SK-N-SH (cell line): ENCODE data around the gene MYOZ2. TPM values are rescaled to one million over a fixed set of nuclear protein-coding genes. Genes with fewer than 3 reads are reported as not detected.

Experiments
- CTCF ChIA-PET: fragments of 300-600, 350-600 bp; formaldehyde crosslinking; extraction: SDS; loops from one replicate; lab custom pipeline; 2021; lab: Yijun Ruan, JAX
- POLR2A ChIA-PET: fragments of 350-600 bp; sonication (Branson Sonifier 250); formaldehyde crosslinking; extraction: SDS; loops from one replicate; lab custom pipeline; 2020; ENCODE audit warnings: antibody characterized with exemption, inconsistent platforms; lab: Yijun Ruan, JAX
- DNase-seq: peaks from one replicate; pipeline ENCODE4 v3.0.0; 2012
- H2AFZ ChIP-seq: fragments of 200-600 bp; sonication (generic); 2 replicates; pipeline ENCODE4 v1.8.1; 2016; ENCODE audit warnings: antibody characterized with exemption, mild to moderate bottlenecking, low read depth
- H3F3A ChIP-seq: fragments of 200-600 bp; sonication (generic); replicated peaks from 2 replicates; pipeline ENCODE3; 2016; ENCODE audit warnings: antibody characterized with exemption, mild to moderate bottlenecking; ENCODE audit not compliant: insufficient read depth
- H3K27ac ChIP-seq, 2 experiments: fragments of 200-500 bp in 1 of 2; fragments of 200-600 bp in 1 of 2; sonication (Bioruptor generic) in 1 of 2; sonication (generic), shearing (Covaris generic) in 1 of 2; 2 replicates each; pipeline versions ENCODE4 v1.5.1 to v1.6.1; 2014 to 2016; ENCODE audit warnings: low read depth in 2 of 2, inconsistent platforms in 1 of 2, low read length in 1 of 2, mild to moderate bottlenecking in 1 of 2, mixed read lengths in 1 of 2
- H3K27me3 ChIP-seq: fragments of 200-600 bp; sonication (generic), shearing (Covaris generic); 2 replicates; pipeline ENCODE4 v1.6.1; 2016; ENCODE audit warnings: mixed run types; ENCODE audit not compliant: insufficient read depth
- H3K36me3 ChIP-seq, 2 experiments: fragments of 200-500 bp in 1 of 2; fragments of 200-600 bp in 1 of 2; sonication (Bioruptor generic) in 1 of 2; sonication (generic) in 1 of 2; replicated peaks in 1 of 2; 2 replicates each; pipeline versions ENCODE3 to v1.5.1; 2014 to 2016; ENCODE audit warnings: low read length in 1 of 2, mild to moderate bottlenecking in 1 of 2; ENCODE audit not compliant: insufficient read depth in 2 of 2, control insufficient read depth in 1 of 2
- H3K4me1 ChIP-seq, 2 experiments: fragments of 200-500 bp in 1 of 2; fragments of 200-600 bp in 1 of 2; sonication (Bioruptor generic) in 1 of 2; sonication (generic), shearing (Covaris generic) in 1 of 2; 2 replicates each; pipeline versions ENCODE4 v1.5.1 to v1.6.1; 2014 to 2016; ENCODE audit warnings: low read depth in 1 of 2, low read length in 1 of 2, mixed run types in 1 of 2; ENCODE audit not compliant: insufficient read depth in 2 of 2, control insufficient read depth in 1 of 2
- H3K4me2 ChIP-seq: fragments of 200-600 bp; sonication (generic), shearing (Covaris generic); 2 replicates; pipeline ENCODE4 v1.6.1; 2017; ENCODE audit warnings: mixed run types
- H3K4me3 ChIP-seq, 2 experiments: fragments of 200-500 bp in 1 of 2; fragments of 200-600 bp in 1 of 2; sonication (Bioruptor generic) in 1 of 2; sonication (generic), shearing (Covaris generic) in 1 of 2; 2 replicates each; pipeline versions ENCODE4 v1.5.1 to v1.8.1; 2014 to 2016; ENCODE audit warnings: low read depth in 2 of 2, inconsistent platforms in 1 of 2, low read length in 1 of 2, mild to moderate bottlenecking in 1 of 2, mixed read lengths in 1 of 2, moderate library complexity in 1 of 2
- H3K79me2 ChIP-seq: fragments of 200-600 bp; sonication (generic); 2 replicates; pipeline ENCODE4 v1.8.1; 2017; ENCODE audit warnings: mild to moderate bottlenecking; ENCODE audit not compliant: insufficient read depth
- H3K9ac ChIP-seq: fragments of 200-600 bp; sonication (generic); 2 replicates; pipeline ENCODE4 v1.6.1; 2017; ENCODE audit warnings: mixed run types
- H3K9me2 ChIP-seq: fragments of 200-600 bp; sonication (generic); 2 replicates; pipeline ENCODE4 v1.6.1; 2017; ENCODE audit warnings: mixed run types
- H3K9me3 ChIP-seq: fragments of 200-600 bp; sonication (generic); 2 replicates; pipeline ENCODE4 v1.6.1; 2017; ENCODE audit warnings: mixed run types, mild to moderate bottlenecking, moderate library complexity
- H4K20me1 ChIP-seq: fragments of 200-600 bp; sonication (generic); 2 replicates; pipeline ENCODE4 v1.6.1; 2017; ENCODE audit warnings: mild to moderate bottlenecking, mixed run types; ENCODE audit not compliant: insufficient read depth
- ELF1 ChIP-seq: IDR thresholded peaks from 2 replicates; pipeline ENCODE4 v1.4.0; 2012
- EZH2phosphoT487 ChIP-seq: fragments of 200-600 bp; sonication (generic); IDR thresholded peaks from 2 replicates; pipeline ENCODE4 v1.6.1; 2017; ENCODE audit warnings: low read depth, mixed run types, mild to moderate bottlenecking, antibody characterized with exemption, moderate library complexity, borderline replicate concordance
- FOXJ3 ChIP-seq: sonication (generic); formaldehyde crosslinking; IDR thresholded peaks from 2 replicates; pipeline ENCODE4 v1.5.1; 2020; ENCODE audit warnings: mild to moderate bottlenecking, missing genetic modification reagents
- FOXM1 ChIP-seq: IDR thresholded peaks from 2 replicates; pipeline ENCODE4 v1.4.0; 2012; ENCODE audit warnings: low read depth, mild to moderate bottlenecking
- GATA2 ChIP-seq: sonication (generic); formaldehyde crosslinking; IDR thresholded peaks from 2 replicates; pipeline ENCODE4 v1.5.0; 2020; ENCODE audit warnings: mild to moderate bottlenecking, missing genetic modification reagents
- MEF2A ChIP-seq: IDR thresholded peaks from 2 replicates; pipeline ENCODE4 v1.4.0; 2012; ENCODE audit warnings: low read depth, borderline replicate concordance
- NFIC ChIP-seq: IDR thresholded peaks from 2 replicates; pipeline ENCODE4 v1.4.0; 2012; ENCODE audit warnings: borderline replicate concordance
- RCOR1 ChIP-seq: fragments of 150-350 bp; IDR thresholded peaks from 2 replicates; pipeline ENCODE4 v1.6.1; 2017; ENCODE audit warnings: antibody characterized with exemption, low read length
- RFX5 ChIP-seq: IDR thresholded peaks from 2 replicates; pipeline ENCODE4 v1.6.1; 2012; ENCODE audit warnings: mild to moderate bottlenecking, improper control_type of control experiment, low read length
- RXRA ChIP-seq: IDR thresholded peaks from 2 replicates; pipeline ENCODE4 v1.4.0; 2012; ENCODE audit warnings: low read depth, mild to moderate bottlenecking, borderline replicate concordance
- TCF12 ChIP-seq: IDR thresholded peaks from 2 replicates; pipeline ENCODE4 v1.4.0; 2012
- WGBS: methylation state at CpG from one replicate; pipeline ENCODE4 v1.1.6; 2017; ENCODE audit warnings: low lambda C conversion rate; 5-methylcytosine and 5-hydroxymethylcytosine counted together
- polyA plus RNA-seq, 3 experiments: library from polyadenylated mRNA; depleted of rRNA; stranded (reverse); fragments of >200 nt; gene quantifications; 2 replicates each; pipeline ENCODE4 v1.2.3, GENCODE V29; 2012
- TF ChIP-seq, protein P1 (sequence below): fragments of 150-350 bp; IDR thresholded peaks from 2 replicates; pipeline ENCODE4 v1.6.1; 2016; ENCODE audit warnings: mild to moderate bottlenecking, low read depth, low read length
- TF ChIP-seq, protein P2 (sequence below): IDR thresholded peaks from 2 replicates; pipeline ENCODE4 v1.4.0; 2012; ENCODE audit warnings: low read depth, borderline replicate concordance
- TF ChIP-seq, protein P3 (sequence below): IDR thresholded peaks from 2 replicates; pipeline ENCODE4 v1.4.0; 2012; ENCODE audit warnings: low read depth
- TF ChIP-seq, protein P4 (sequence below): IDR thresholded peaks from 2 replicates; pipeline ENCODE4; 2012

The MYOZ2 gene
- polyA plus RNA-seq, 1 of the 3 experiments (the other 2 are of a cell fraction) = 0.26 TPM

DNA sequence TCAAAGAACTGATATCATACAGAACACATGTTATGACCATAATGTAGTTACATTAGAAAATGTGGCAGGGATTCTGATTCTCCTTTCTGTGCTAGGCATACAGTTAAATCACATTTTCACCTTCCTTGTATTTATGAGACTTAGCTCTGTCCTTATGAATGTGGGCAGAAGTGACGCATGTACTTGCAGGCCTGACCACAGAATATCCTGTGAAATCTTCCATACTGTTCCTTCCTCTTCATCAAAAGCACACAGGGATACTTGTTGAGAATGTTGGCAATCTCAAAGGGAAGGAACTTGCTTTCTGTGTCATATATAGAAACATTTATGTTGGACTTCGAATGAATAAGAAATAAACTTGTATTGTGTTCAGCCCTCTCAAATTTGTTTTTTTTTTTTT is 17.2 kb upstream of the MYOZ2 start:
- WGBS = 99% methylated on average over 2 of the region's 2 CpGs
- Histone ChIP-seq H3K36me3 (no peaks in the 10 kb centered on the region), H3K4me2 (no peak overlapping the region), H3K79me2 (no peaks in the 10 kb centered on the region), H3K27me3 (no peaks in the 10 kb centered on the region), H3K9ac (no peak overlapping the region), H3K9me2 (no peaks in the 10 kb centered on the region), H3K9me3 (no peaks in the 10 kb centered on the region), H3F3A (peaks cover 7% of the 10 kb centered on the region), H2AFZ (no peak overlapping the region), H4K20me1 (no peaks in the 10 kb centered on the region), H3K27ac (no peak overlapping the region), H3K4me1 (no peaks in the 10 kb centered on the region; a peak in 1 of 4 replicates), H3K4me3 (no peak overlapping the region)
- TF ChIP-seq RCOR1 (no peak), FOXJ3 (CRISPR knock-in tag) (no peak), EZH2phosphoT487 (no peak), ELF1 (no peak), RFX5 (no peak), GATA2 (CRISPR knock-in tag) (no peak)
- TF ChIP-seq, protein P1, sequence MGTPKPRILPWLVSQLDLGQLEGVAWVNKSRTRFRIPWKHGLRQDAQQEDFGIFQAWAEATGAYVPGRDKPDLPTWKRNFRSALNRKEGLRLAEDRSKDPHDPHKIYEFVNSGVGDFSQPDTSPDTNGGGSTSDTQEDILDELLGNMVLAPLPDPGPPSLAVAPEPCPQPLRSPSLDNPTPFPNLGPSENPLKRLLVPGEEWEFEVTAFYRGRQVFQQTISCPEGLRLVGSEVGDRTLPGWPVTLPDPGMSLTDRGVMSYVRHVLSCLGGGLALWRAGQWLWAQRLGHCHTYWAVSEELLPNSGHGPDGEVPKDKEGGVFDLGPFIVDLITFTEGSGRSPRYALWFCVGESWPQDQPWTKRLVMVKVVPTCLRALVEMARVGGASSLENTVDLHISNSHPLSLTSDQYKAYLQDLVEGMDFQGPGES = no peak
- TF ChIP-seq, protein P2, sequence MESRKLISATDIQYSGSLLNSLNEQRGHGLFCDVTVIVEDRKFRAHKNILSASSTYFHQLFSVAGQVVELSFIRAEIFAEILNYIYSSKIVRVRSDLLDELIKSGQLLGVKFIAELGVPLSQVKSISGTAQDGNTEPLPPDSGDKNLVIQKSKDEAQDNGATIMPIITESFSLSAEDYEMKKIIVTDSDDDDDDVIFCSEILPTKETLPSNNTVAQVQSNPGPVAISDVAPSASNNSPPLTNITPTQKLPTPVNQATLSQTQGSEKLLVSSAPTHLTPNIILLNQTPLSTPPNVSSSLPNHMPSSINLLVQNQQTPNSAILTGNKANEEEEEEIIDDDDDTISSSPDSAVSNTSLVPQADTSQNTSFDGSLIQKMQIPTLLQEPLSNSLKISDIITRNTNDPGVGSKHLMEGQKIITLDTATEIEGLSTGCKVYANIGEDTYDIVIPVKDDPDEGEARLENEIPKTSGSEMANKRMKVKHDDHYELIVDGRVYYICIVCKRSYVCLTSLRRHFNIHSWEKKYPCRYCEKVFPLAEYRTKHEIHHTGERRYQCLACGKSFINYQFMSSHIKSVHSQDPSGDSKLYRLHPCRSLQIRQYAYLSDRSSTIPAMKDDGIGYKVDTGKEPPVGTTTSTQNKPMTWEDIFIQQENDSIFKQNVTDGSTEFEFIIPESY = no peak
- TF ChIP-seq, protein P3, sequence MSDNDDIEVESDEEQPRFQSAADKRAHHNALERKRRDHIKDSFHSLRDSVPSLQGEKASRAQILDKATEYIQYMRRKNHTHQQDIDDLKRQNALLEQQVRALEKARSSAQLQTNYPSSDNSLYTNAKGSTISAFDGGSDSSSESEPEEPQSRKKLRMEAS = no peak
- CTCF ChIA-PET = interaction anchor here (0.9 kb wide), 1 partner anchor 19 kb away, joined by 3 read pairs; no protein-coding TSS in a partner anchor
- DNase-seq = no peak
- POLR2A ChIA-PET = no interaction called here

DNA sequence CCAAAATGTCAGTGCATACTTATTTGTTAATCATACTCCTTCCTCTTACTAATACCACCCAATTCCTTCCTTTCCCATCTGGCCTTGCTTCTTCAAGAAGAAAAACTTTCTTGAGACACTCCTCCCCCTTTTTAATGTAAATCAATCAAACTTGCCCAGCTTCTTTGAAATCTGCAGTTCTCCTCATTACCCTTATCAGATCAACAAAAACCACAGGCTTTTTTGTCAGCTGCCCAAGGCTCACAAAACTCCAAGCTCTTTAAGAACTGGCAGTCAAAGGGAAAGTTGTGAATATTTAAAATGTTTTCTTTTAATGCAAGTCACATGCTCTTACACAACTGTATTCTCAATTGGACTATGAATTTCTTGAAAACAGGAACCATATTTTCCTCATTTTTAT is 11.3 kb upstream of the MYOZ2 start:
- no peak overlapping the region for H3K4me2 ChIP-seq
- no peak overlapping the region for H3K4me3 ChIP-seq
- POLR2A ChIA-PET = no interaction called here
- no peaks in the 10 kb centered on the region for H3K36me3 ChIP-seq
- CTCF ChIA-PET = no interaction called here
- H3K27ac ChIP-seq = no peak overlapping the region; a peak in 1 of 4 replicates
- no peaks in the 10 kb centered on the region for H3K27me3 ChIP-seq
- TF ChIP-seq MEF2A (no peak), FOXJ3 (CRISPR knock-in tag) (no peak), RXRA (no peak), TCF12 (peak; percentile 51), NFIC (peak; percentile 12; the same call in 1 of the 2 replicates), FOXM1 (no peak)
- TF ChIP-seq, protein P2 = no peak
- TF ChIP-seq, protein P4, sequence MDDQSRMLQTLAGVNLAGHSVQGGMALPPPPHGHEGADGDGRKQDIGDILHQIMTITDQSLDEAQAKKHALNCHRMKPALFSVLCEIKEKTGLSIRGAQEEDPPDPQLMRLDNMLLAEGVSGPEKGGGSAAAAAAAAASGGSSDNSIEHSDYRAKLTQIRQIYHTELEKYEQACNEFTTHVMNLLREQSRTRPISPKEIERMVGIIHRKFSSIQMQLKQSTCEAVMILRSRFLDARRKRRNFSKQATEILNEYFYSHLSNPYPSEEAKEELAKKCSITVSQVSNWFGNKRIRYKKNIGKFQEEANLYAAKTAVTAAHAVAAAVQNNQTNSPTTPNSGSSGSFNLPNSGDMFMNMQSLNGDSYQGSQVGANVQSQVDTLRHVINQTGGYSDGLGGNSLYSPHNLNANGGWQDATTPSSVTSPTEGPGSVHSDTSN = peak; percentile 55
- no peak overlapping the region for H3K9ac ChIP-seq
- H3F3A ChIP-seq = peaks cover 6% of the 10 kb centered on the region
- DNase-seq = no peak
- H4K20me1 ChIP-seq = no peaks in the 10 kb centered on the region
- H3K9me3 ChIP-seq = no peaks in the 10 kb centered on the region
- H3K9me2 ChIP-seq = no peaks in the 10 kb centered on the region
- H3K4me1 ChIP-seq = peaks cover 2 to 11% of the 10 kb centered on the region in 2 experiments; a peak in 2 of 4 replicates
- no peak overlapping the region; the same call in 1 of the 2 replicates for H2AFZ ChIP-seq
- H3K79me2 ChIP-seq = no peaks in the 10 kb centered on the region
